AG09309 (cell line): Measurements from ENCODE around the gene C1QTNF2.
"Not testable (repeated sequence)": the region's sequence is repeated elsewhere in the genome, so short reads cannot be mapped to it uniquely, and the experiment has no call there.

Experiments used
- DNase-seq: peaks from one replicate; pipeline ENCODE4 v3.0.0-alpha.2; 2010; ENCODE audit warnings: low read depth
- H3K4me3 ChIP-seq: 2 replicates; pipeline ENCODE4 v1.5.1; 2011; ENCODE audit warnings: mild to moderate bottlenecking, low read depth, low read length, moderate library complexity; ENCODE audit not compliant: control insufficient read depth
- TF ChIP-seq, protein P1 (sequence below): IDR thresholded peaks from 2 replicates; pipeline ENCODE4 v1.5.1; 2011; ENCODE audit warnings: mild to moderate bottlenecking, low read depth, low read length, inconsistent platforms; ENCODE audit not compliant: insufficient read depth, control insufficient read depth; ENCODE audit errors: missing control alignments

Gene C1QTNF2

DNA sequence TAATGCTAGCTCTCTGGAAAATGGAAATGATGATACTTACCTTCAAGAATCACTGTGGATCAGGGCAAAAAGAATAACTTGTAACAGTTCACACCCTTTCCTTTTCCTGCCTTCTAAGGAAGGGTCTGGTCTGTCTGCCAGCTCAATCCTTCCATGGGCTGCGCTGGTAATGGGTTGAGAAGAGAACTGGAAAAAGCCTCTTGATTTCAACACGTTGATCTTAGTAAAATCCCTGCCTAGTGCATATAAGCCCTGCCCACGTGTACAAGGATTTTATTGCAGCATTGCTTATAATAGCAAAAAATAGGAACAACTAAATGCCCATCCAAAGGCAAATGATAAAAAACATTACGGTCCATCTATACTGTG lies 20.5 kb downstream of the C1QTNF2 start:
- TF ChIP-seq, protein P1, sequence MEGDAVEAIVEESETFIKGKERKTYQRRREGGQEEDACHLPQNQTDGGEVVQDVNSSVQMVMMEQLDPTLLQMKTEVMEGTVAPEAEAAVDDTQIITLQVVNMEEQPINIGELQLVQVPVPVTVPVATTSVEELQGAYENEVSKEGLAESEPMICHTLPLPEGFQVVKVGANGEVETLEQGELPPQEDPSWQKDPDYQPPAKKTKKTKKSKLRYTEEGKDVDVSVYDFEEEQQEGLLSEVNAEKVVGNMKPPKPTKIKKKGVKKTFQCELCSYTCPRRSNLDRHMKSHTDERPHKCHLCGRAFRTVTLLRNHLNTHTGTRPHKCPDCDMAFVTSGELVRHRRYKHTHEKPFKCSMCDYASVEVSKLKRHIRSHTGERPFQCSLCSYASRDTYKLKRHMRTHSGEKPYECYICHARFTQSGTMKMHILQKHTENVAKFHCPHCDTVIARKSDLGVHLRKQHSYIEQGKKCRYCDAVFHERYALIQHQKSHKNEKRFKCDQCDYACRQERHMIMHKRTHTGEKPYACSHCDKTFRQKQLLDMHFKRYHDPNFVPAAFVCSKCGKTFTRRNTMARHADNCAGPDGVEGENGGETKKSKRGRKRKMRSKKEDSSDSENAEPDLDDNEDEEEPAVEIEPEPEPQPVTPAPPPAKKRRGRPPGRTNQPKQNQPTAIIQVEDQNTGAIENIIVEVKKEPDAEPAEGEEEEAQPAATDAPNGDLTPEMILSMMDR = no peak

DNA sequence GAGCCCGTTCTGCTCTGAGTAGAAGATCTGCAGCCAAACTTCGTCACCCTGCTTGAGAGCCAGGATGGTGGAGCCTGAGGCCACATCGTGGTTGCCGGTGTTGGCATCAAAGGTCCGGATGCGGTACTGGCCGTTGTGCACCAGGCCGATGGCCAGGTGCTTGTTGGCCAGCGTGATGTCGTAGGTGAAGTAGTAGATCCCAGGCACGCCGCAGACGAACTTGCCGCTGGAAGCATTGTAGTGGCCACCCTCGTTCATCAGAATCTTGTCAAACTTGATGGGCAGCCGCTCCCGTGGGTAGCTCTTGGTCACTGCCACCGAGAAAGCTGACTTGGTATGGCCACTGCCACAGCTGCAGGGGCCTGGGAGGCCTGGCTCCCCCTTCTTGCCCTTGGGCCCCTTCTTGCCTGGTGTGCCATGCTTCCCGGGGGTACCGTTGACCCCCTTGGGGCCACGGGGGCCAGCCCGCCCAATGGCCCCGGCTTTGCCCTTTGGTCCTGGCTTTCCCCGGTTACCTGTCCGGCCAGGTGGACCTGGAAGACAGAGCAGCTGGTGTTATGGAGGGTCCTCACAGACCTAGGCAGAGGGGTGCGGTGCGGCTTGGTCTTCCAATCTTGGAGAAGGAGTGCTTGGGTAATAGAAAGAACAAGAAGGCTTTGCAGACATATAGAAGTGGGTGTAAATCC lies 21.0 kb downstream of the C1QTNF2 start:
- TF ChIP-seq, protein P1 = no peak
- H3K4me3 ChIP-seq = no peak overlapping the region
- DNase-seq = no peak

More for the DNA sequence above, 20.5 kb downstream of the C1QTNF2 start:
- no peak for DNase-seq
- H3K4me3 ChIP-seq = no peak overlapping the region

DNA sequence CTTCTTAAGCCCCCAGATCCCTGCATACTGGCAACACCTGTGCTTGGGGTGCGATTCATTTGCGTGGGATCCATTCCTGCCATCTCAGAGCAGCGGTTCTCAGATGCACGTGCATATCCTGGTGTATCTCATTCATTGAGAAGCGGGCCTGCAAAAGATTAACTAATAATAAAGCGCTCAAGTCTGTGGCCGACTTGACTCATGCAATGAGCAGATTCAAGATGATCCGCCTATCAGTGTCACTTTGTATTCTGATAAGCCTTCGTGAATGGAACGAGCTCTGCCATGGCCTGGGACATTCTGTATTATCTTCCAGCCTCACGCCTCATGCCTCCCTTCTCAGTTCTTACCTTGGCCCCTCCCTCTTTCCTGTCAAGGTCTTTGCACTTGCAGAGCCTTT lies 22.3 kb downstream of the C1QTNF2 start:
- TF ChIP-seq, protein P1 = no peak
- no peak for DNase-seq
- H3K4me3 ChIP-seq = no peak overlapping the region

DNA sequence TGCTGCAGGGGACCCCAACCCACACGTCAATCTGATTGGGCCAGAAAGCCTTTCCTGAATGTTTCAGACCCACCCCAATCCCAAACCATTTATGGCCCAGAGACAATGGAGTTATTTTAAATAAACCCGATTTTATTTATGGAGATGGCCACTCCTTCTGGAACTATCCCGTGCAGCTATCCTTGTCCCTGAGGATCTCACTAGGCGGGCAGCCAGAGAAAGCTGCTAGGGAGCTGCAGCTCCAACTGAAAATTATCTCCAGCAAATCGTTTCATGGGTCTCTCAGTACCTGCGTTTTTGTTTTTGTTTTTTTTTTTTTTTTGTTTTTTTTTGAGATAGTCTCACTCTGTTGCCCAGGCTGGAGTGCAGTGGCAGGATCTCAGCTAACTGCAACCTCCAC lies 23.0 kb downstream of the C1QTNF2 start:
- DNase-seq = no peak

DNA sequence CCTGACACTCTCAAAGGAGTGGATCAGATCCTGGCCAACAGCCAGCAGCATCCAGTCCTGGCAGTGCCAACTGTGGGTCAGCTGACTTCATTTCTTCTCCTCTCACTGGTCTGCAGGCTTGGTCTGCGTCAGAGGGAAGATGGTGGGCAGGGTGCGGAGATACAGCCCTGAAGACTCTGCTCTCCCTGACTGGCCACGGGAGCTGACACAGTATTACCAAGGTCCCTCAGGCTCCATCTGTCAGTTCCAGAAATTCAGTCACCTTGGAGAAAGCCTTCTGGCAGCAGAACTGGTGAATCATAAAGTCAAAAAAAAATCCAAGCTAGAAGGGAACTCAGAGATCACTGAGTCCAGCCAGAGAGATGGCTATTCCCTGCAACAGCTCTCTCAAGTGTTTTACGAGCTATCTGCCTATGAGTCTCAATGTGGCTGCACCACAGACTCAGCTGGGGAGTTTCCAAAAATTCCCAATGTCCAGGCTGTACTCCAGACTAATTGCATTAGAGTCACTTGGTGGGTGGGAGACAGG lies 27.9 kb downstream of the C1QTNF2 start:
- H3K4me3 ChIP-seq = no peak overlapping the region
- peak; percentile 74 for DNase-seq
- TF ChIP-seq, protein P1 = no peak

More for the DNA sequence above, 23.0 kb downstream of the C1QTNF2 start:
- no peak overlapping the region for H3K4me3 ChIP-seq
- TF ChIP-seq, protein P1 = no peak

DNA sequence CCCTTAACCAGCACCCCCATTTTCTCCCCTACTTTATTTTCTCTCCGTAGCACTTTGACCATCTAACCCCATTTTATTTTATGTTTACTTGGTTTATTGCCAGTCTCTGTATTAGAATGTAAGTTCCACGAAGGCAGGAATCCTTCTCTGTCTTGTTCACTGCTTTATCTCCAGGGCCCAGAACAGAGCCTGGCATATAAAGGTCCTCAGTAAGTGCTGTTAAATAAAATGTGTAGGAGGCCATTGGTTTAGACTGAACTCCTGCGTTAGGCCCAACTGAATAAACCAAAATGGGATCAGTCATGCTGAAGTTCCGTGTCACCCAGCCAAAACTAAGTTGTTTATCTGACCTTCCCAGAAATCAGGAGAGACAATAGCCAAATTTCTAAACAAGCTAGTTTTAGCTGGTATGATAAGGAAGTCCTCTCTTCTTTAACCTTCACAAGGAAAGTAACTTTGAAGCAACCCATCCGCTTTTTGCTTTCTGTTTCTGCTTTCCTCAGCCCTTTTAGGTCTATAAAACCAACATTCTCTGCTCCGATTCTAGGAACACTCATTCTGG lies 29.0 kb downstream of the C1QTNF2 start:
- TF ChIP-seq, protein P1 = no peak
- no peak overlapping the region for H3K4me3 ChIP-seq
- DNase-seq = no peak

DNA sequence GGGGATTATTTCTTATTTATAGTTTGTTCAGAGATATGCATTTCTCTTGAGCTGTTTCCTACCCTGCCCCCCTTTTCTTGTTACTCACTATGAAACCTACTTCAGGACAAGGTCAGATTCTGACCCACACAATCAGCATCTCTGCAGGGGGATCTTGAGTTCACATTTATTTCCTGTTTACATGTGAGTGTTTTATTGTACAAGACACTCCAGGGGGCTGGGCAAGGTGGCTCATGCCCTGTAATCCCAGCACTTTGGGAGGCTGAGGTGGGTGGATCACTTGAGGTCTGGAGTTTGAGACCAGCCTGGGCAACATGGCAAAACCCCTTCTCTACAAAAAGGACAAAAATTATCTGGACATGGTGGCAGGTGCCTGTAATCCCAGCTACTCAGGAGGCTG lies 29.9 kb downstream of the C1QTNF2 start:
- H3K4me3 ChIP-seq, DNase-seq: not testable (repeated sequence)
